ENCODE data around the gene CHST11.
"Not testable (repeated sequence)": the region's sequence is repeated elsewhere in the genome, so short reads cannot be mapped to it uniquely, and the experiment has no call there.

CHST11 gene

DNA sequence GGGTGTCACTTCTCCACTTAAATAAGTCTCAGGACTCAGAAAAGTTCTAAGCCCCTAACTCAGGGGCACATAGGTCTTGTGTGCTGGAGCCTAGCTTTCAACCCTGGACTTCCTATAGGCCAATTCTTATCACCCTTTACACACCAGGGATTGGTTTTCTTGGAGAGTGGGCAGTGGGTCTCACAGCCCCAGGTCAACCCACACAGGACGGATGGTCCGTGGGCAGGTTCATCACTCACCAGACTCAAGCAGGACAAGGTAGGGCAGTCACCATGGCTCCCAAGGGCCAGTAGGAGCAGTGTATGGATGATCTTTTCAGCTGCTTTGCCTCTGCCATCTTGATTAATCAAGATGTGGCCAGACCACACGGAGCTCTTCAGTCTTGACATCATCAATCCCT, 268.9 kb downstream of the CHST11 start:
- no peak for DNase-seq

- no peak for DNase-seq
These were observed 271.1 kb downstream of the CHST11 start for GRCh38 chr12:104727726-104728465.

GRCh38 chr12:104729091-104729490, 272.3 kb downstream of the CHST11 start:
- no peak for DNase-seq

DNA sequence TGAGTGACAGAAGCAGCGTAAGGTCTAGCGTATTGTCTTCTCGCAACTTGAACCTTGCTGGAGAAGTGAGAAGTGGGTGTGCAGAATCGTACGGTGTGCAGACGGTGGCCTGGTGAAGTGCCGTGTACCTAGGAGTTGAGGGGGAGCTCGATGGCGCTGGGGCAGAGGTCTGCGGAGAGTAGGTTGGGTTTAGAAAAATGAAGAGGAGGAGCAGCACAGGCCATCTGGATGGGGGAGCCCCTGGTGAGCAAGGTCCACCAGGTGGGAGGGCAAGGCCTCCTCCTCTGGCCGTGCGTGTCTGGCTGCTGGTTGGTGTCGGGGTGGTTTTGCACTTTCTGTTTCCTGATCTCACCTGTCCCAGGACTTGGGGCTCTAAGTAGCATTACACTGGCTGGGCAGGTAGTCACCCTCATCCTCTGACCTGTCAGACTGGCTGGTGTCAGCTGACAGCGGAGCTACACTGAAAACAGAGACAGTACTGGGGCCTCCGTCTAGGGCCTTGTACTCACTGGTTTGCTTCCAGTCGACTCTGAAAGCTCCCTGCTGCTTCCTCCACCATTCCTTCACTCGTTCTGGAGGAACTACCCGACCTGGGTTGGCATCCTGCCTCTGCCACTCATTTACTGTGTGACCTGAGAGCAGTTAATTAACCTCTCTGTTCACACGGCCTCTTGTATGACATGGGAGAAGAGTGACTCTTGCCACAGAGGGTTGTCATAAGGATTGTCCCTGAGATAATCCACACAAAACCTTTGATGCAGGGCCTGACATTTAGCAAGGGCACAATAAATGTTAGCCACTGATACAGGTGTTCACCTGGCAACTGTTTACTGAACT, 273.1 kb downstream of the CHST11 start:
- no peak for DNase-seq

- no peak for DNase-seq
These were observed 274.0 kb downstream of the CHST11 start for GRCh38 chr12:104730763-104731162.

DNA sequence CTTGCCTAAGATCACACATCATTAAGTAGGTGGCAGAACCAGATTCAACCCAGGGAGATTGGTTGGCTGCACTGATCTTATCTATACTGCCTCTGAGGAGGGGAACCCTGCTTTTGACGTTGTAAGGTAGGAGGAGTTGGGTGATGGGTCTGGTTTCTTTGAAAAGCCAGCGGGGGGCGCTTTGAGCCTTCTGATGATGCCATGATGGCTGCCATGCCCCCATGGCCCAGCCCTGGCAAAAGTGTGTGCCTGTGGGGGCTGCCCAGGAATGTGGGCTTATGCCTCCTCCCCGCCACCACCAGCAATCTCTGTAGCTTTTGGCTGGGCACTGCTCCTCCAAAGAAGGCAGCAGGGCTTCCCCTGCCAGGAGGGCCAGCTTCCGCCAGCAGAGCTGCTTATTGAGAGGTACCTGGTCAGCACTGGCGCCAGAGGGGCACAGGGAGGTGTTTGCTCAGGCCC, 277.0 kb downstream of the CHST11 start:
- peak; percentile 48 for DNase-seq

DNA sequence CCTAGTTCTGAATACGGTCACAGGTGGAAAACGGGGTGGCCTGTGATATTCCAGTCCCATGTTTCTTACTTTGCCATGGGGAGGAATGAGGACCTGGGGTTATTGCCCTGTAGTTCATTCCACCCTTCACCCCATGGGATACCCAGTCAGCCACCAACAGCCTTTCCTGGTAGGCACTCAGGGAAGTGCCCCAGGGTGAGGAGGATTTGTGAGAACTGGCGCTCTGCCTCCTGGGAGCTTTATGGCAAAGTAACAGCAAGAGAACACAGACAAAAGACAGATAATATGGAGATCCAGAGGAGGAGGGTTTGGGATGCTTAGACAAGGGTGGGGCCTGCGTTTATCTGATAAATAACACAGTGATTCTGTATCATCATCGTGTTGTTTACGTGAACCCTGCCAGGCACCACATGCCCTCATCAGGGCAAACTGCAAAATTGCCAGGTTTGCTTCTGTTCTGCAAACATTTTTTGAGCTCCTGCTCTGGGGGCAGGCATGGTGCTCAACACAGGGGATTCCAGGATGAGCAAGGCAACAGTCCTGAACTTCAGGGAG, 277.9 kb downstream of the CHST11 start:
- DNase-seq: no peak

DNA sequence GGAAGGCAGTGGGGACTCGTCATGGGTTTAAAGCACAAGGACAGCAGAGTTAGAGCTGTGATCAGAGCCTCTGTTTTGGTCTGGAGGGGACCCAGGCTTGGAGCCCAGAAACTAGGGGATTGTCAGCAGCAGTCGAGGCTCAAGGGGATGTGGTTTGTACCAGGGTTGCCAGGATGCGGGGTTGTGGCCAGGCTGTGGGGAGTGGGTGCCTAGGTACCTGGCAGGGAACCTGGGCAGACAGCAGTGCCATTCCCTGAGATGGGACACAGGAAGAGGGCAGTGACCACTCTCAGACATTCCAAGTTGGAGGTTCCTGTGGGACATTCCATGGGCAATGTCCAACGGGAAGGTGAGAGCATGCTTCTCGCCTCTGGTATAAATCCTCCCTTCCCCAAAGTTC, 279.1 kb downstream of the CHST11 start:
- DNase-seq: no peak

GRCh38 chr12:104736307-104736706, 279.6 kb downstream of the CHST11 start:
- no peak for DNase-seq

- no peak for DNase-seq
These were observed 280.4 kb downstream of the CHST11 start for GRCh38 chr12:104737113-104737512.

DNA sequence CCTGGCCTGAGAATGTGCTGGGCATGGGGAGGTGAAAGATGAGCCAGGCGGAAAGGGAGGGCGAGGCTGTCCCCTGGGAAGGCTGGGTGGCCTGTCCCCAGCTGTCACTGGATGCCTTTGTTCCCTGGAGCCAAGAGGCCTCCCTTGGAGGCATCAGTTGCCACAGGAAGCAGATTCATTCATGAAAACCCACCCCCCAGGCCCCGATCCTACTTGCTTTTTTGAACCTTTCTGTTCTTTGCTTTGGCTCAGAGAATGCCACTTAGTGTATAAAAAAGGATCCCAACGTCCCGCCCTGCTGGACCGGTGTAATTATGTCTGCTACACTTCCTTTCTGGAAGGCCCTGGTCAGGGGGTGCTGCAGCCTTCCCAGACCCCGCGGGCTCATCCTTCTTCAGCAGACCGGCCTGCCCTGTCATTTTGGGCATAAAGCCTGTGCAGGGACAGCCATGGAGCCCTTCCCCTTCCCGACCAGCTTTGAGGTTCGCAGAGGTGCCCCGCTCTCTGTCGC, 281.1 kb downstream of the CHST11 start:
- peak; percentile 78 for DNase-seq

DNA sequence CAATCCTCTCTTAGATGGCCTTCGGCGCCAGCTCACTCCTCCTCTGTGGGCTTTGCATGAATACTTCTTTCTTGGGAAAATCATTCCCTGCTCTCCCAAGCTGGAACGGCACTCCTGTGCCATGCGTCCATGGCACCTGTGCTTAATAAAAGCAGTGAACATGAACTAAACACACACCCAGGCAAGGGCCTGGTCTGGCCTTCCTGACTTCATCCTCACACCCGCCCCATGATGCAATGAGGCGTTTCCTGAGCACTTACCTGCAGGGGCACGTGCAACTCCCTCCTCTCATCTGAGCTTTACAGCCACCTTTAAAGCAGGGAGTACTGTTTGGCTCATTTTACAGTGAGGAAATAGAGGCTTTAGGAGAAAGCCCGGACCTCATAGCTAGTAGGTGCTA, 281.6 kb downstream of the CHST11 start:
- no peak for DNase-seq

- DNase-seq: no peak
These were observed 282.3 kb downstream of the CHST11 start for GRCh38 chr12:104738776-104739642.

DNA sequence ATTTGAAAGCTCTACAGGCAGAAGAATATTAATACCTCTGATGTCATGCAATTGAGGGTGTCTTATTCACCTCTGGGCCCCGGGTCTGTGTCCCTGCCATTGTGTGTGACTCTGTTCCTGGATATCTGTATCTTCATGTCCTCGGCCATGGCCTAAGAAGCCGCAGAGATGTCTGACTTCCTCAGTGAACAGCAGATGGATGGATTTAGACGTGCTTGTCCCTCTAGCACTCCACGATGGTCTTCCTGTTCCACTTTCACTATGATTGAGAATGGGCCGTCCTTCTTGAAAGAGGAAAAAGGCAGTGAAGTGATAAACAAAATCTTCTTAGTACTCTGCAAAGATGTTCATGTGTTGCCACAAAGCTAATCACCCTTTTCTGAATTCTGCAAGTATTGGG, 283.9 kb downstream of the CHST11 start:
- no peak for DNase-seq

GRCh38 chr12:104741077-104741476, 284.3 kb downstream of the CHST11 start:
- no peak for DNase-seq

DNA sequence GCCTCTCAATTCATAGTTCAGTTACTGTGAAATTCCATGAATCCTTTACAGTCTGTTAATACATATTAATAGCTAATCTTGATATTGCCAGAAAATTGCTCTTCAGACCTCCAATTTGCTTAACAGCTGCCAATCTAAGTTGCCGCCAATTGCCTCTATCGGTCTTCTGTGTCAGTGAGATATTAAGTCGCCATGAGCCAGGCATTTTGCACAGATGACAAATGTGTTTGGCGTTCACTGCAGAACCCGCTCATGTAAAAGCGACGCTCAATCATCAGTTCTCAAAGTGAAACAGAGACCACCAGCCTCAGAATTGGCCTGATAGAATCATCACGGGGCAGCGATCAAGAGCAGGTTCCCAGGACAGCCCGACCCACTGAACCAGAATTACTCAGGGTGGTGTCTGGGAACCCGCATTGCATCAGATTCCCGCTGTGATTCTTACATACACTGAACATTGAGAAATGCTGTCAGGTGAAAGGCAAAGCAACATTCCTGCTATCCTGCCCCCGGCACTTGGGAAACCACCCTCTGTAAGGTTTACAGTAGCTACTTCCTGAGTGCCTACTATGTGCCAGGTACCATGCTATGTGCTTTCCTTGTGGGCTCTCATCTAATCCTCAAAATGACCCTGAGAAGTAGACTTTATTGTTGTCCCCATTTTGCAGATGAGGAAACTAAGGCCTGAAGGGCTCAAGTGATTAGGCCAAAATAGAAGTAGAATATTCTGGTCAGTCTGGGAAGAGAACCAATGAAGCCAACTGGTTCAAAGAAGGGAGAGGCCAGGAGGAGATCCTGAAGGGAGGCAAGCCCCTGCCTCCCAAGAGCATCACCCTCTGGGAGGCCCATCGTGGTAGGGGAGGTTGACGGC, 285.0 kb downstream of the CHST11 start:
- no peak for DNase-seq

DNA sequence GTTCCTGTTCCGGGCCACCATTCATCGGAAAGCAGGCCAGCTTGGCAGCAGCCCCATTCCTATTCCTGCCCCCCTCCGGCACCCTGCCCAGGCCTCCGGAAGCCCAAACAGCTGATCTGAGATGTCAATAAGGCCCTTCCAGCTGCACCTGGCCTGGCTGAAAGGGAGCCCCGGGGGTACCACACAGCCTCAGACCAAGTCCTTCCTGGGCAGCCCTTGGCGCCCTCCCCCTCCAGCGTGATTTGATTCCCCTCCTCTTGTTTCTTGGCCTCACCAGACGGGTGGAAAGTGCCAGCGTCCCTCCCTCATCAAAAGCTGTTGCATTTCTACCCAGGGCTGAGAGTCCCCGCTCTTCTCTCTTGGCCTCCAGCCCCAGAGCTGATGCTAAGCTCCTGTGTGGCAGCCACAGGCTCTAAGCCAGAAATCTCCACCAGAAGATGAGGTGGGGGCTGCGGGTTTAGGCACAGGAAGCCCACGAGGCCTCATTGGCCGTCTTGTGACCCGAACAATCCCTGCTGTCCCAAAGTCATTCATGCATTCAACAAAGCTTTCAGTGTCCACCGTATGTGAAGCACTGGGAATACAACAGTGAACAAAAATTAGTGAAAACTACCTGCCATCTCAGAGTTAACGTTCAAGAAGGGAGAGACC, 285.9 kb downstream of the CHST11 start:
- DNase-seq: peak; percentile 31

GRCh38 chr12:104743202-104743580, 286.4 kb downstream of the CHST11 start:
- DNase-seq: no peak

GRCh38 chr12:104743753-104744548, 287.2 kb downstream of the CHST11 start:
- DNase-seq: not testable (repeated sequence)

DNA sequence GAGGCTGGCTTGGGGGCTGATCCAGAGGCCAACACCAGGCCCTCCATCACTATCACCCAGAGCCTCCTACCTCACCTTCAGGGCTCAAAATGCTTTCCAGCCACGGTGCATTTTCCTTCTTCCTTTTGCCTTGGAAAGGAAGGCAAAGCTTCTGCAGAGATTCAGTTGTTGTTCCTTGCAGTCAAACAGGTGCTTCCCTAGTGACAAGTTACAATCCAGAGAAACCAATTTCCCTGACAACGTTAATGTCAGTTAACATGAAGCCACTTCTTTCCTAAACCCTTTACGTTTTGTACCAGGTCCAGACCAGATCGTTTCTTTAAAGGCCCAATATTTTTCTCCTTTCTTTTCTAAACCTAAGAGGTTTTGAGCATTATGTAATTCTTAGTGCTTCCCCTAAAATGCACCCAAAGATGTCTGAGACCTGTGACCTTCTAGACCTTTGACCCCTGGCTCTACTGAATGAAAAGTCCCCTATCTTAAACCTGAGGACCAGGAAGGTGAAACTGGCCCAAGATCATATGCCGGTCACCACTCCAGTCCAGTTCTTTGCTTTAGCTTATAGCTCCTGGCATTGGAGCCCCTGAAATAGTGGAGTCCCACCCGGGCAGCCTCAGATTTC, 289.8 kb downstream of the CHST11 start:
- DNase-seq: no peak
